ENCODE results near the gene SURF6.

The SURF6 gene

DNA sequence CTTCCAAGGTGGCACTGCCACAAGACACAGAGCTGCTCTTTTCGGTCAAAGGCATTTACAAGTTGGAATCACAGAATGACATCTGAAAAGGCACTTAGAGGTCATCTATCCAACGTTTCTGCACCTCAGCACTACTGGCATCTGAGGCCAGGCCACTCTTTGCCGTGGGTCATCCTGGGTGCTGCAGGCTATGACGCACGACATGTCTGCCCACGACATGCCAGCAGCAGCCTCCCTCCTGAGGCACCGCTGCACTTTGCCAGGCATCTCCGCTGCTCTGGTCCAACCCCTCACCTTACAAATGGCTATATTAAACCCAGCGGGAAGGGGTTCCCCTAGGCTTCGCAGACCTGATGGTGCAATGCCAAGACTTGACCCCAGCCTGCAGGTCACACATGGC, 31.8 kb upstream of the SURF6 start:
- DNase-seq = no peak

DNA sequence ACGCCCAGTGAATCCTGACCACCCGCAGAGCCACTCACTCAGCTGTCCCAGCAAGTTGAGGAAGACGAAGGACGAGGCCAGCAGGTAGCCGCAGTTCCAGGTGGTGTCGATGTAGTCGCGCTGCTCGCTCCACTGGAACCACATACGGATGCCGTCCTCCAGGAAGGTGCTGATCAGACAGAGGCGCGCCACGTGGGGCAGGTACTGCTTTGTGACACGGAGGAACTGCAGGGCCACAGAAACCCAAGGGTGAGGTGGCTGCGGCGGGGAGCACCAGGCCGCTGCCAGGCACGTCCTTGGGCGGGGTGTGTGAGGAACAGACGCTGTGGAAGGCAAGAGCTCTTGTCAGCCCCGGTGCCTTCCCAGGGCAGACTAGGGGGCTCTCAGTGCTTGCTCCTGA, 31.2 kb upstream of the SURF6 start:
- no peak for DNase-seq

DNA sequence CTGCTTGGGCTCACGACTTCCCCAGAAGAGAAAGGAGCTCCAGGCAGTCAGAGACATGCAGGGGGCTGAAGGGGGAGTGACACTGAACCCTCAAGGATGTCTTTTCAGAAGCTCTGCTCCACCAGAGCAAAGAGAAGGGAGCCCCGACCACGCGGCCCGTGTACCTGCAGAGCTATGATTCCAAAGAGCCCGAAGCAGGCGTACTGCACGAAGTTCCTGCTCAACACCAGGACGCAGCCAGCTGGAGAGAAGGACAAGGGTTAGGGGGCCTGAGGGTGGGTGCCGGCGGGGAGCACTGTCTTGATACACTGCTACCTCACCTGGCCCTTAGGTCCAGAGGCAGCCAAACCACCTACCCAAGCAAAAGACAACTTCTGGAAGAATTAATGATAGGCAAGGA, 30.4 kb upstream of the SURF6 start:
- DNase-seq = no peak

DNA sequence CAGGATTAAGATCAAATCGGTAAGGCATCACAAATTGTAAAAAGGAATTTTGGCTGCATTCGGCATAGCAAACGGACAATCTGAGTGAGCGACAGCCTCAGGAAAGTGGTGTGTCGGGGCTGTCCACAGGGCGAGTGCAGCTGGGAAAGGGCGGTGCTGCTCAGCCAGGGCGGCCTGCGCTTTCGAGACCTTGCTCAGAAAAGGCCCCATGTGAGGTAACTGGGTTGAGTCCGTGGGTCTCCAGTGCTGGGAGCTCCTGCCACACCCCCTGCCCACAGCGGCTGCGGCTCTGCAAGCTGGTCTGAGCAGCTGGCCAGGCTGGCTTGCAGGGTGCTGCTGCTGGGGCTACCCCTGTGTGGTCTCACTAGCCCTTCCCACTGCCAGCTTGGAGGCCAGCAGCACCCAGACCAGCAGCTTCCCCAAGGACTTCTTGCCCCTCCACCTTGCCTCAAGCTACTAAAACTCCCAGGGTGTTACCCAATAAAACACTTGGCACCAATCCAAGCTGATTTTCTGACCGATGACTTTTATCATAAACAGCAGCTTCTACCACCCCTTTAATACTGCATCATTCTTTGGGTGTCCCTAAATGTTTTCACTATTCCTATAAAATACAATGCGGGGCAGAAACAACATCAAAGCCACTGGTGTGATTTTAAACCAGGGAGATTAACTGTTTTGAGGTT, 26.5 kb upstream of the SURF6 start:
- DNase-seq = no peak

GRCh38 chr9:133361507-133362092, 25.6 kb upstream of the SURF6 start:
- DNase-seq = no peak

- DNase-seq = no peak
Observed at GRCh38 chr9:133360400-133361393, 24.7 kb upstream of the SURF6 start.

- DNase-seq = no peak
Observed at GRCh38 chr9:133359399-133360175, 23.6 kb upstream of the SURF6 start.

GRCh38 chr9:133357656-133358055, 21.7 kb upstream of the SURF6 start:
- DNase-seq = no peak

DNA sequence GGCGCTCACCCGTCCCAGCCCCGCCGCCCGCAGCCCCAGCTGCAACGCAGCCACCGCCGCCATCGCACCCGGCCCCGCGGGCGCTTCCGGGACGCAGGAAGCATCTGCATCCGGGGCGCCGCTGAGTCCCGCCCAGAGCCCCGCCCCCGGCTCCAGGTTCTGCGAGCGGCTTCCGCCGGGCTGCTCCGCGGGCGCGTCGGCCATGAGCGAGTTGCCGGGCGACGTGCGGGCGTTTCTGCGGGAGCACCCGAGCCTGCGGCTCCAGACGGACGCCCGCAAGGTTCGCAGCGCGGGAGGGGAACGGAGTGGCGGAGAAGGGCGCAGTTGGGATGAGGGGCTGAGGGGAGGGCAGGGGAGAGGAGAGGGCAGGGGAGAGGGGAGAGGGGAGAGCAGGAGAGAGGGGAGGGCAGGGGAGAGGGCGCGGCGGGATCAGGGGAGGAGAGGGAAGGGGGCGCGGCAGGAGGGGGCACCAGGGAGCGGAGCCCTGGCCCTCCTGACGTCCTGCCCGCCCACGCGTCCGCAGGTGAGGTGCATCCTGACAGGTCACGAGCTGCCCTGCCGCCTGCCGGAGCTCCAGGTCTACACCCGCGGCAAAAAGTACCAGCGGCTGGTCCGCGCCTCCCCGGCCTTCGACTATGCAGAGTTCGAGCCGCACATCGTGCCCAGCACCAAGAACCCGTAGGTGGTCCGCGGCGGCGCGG, 20.6 kb upstream of the SURF6 start, which contains the start of the genes SURF1 and SURF2:
Gene SURF1 (minus strand): TSS at position 97 of the 701 bp plus-strand sequence. CDS start 34 bp downstream, at position 63.
Gene SURF2 (plus strand): TSS at position 160 of the 701 bp plus-strand sequence. CDS start 43 bp downstream, at position 203.
- DNase-seq = peak; percentile 53

DNA sequence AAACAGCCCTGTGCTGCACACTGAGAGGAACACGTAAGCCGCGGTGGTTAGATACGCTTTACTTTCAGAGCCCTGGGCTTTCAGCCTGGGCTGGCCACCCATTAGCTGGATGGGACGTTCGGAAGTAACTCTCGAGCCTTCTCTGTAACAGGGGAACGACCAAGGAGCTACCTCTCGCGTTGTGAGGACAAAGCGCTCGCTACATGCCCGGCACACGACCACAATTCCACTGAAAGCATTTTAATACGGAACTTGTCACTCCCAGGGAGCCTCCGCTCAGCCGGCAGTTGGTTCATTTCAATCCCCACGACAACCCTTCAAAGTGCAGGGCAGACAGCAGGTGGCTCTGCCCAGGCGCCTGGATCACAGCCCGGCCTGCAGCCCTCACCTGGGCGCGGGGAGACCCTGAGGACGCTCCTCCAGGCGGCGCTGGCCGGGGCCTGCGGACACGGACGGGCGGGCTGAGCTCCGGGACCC, 19.9 kb upstream of the SURF6 start:
- no peak for DNase-seq

- DNase-seq = no peak
Observed at GRCh38 chr9:133354766-133355165, 18.8 kb upstream of the SURF6 start.

DNA sequence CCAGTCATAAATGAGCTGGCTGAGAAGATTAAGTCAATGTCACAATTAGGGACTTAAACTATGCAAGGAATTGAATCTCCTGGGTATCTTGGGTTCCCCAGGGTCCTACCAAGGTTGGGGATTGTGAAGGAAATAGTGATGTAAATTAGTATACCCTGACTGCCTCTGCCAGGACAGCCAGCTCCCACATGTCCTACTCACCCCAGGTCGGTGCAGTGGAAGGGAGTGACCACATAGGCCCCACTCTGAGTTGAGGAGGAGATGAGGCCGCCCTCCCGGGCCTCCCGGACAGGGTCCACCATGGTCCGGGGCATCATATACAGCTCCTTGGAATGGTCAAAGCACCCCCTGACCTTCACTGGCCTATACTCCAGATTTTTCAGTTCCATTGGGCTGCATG, 17.6 kb upstream of the SURF6 start:
- no peak for DNase-seq

DNA sequence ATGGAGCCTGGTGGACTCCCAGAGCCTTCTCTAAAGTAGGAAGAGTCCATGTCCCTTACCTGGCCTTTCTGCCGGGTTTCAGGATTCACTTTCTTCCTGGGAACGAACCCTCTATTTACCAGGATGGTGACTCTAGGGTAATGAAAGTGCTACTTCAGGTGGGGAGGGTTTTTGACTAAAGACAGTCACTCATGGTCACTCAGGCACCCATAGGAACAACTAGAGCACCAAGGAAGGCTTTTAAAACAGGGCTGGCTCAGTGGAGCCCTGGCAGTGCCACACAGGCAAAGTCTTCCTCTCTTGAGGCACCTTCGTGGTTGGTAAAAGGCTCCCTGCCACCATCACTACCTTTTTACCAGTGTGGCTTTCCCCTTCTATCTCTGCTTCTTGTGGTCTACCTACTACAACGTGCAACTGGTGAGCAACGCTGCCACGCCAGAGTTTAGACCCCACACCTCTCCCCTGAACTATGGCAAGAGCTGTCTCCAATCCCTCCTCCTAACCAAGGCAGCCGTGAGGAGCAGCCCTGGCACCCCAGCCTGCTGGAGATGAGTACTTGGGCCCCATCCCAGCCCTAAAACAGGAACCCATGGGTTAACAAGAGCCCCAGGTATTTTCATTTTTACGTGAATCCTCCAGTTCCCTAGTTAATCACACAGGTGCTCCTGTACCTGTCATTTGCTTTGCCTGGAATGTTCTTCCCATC, 16.8 kb upstream of the SURF6 start:
- DNase-seq = no peak

DNA sequence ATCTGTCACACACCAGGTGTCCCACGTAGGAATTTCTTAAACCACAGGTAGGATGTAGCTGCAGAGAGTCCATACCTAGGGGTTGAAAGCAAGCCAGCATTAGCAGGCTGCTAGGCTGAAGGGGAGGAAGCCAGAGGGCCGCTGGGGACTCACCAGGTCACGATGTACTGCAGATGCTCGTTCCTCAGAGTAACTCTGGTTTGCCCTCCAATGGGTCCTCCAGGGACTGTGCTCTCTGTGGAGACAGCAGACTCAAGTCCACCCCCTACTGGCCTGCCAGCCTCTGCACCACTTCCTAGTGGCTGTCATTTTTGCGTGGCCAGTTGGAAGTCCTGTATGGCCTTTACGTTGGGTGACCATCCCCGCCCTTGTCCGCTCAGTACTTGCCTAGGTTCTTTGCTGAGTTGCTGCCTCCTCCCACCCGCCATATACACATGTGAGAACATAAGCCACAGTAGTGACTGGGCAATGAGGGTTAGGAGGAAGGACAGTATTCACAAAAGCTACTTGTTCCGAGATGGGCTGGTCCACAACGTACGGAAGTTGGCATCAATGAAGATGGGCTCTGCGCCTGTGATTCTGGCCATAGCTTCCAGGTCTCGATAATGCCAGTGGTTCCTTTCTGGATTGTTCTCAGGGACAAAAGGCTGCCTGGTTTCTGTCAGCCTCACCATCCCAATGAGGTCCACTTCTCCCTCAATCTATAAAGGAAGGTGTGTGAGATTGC, 16.1 kb upstream of the SURF6 start:
- DNase-seq = no peak

GRCh38 chr9:133351526-133351907, 15.5 kb upstream of the SURF6 start:
- DNase-seq = no peak

DNA sequence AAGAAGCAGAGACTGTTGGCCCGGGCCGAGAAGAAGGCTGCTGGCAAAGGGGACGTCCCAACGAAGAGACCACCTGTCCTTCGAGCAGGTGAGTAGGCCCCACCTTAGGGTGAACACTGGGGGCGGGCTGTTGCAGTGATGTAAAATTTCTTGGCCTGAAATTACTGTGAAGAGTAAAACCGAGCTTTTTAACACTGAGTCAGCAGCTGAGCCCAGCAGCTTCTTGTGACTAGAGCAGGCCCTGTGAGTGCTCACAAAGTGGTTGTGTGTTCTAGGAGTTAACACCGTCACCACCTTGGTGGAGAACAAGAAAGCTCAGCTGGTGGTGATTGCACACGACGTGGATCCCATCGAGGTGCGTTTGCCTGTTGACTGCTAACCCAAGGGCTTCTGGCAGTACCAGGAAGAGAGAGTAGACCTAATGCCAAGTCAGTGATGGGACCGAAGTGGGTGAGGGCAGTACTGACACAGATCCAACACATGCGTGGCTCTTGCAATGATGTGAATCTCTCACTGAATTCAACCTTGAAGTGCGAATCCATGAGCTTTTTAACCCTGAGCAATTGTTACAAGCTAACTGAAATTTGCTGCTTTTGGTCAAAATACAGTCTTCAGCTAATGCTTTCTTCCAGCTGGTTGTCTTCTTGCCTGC, 14.1 kb upstream of the SURF6 start:
- DNase-seq = no peak

GRCh38 chr9:133348718-133349573, 13.0 kb upstream of the SURF6 start:
- DNase-seq = no peak

DNA sequence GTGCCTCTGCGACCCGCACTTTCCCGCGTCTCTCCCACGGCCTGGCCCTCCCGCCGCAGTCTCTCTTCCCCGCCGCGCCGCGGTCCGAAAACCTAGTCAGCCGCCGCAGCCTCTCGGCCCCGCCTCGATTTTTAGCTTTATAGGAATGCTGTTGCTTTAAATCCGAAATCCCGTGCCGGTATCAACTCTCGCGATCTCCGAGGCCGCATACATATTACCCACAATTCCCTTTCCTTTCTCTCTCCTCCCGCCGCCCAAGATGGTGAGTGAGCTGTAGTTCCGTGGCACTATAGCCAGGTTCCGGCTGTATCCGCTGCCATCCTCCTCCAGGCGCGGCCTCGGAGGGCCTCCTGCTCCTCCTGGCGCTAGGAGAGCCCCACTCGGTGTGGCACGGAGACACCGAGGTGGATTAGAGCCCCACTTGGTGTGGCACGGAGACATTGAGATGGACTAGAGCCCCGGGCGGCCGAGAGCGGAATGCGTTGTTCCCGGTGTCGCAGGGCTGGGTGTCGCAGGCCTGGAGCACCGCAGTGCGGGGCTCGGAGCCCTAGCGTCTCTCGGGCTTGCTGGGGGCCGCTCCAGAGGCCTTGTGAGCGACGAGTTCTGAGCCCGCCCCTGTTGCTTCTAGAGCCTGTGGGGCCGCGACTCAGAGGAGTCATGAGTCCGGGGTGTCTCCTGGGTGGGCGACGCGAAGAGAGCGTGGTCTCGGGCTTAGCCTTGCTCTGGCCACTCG, 12.2 kb upstream of the SURF6 start, which contains the start of the genes MED22 and RPL7A:
Gene MED22 (minus strand): TSS at position 147 of the 733 bp plus-strand sequence. CDS start 1,469 bp downstream, outside the sequence.
Gene RPL7A (plus strand): TSS at position 234 of the 733 bp plus-strand sequence. CDS start 26 bp downstream, at position 260.
- DNase-seq = peak; percentile 91
